Mesothelial cell of epicardium (in vitro differentiated cells): ENCODE data around the gene SLC2A5. TPM values are rescaled to one million over a fixed set of nuclear protein-coding genes. Genes with fewer than 3 reads are reported as not detected.

ENCODE experiments used
- DNase-seq, 2 experiments: peaks; one replicate each; pipeline ENCODE4 v3.0.0; 2021; ENCODE audit warnings: low spot score in 2 of 2; ENCODE audit not compliant: unreplicated experiment in 2 of 2
- H3K27ac Mint-ChIP-seq: 2 replicates; pipeline ENCODE4 v1.8.0; 2021; ENCODE audit warnings: mixed read lengths
- H3K27me3 Mint-ChIP-seq: 2 replicates; pipeline ENCODE4 v1.8.0; 2021; ENCODE audit warnings: low read depth, mixed read lengths
- H3K36me3 Mint-ChIP-seq: 2 replicates; pipeline ENCODE4 v1.8.0; 2021; ENCODE audit warnings: mixed read lengths
- H3K4me1 Mint-ChIP-seq: 2 replicates; pipeline ENCODE4 v1.8.0; 2021; ENCODE audit warnings: mixed read lengths
- H3K4me3 Mint-ChIP-seq: 2 replicates; pipeline ENCODE4 v1.8.0; 2021; ENCODE audit warnings: mild to moderate bottlenecking, moderate library complexity, mixed read lengths
- H3K9me3 Mint-ChIP-seq: 2 replicates; pipeline ENCODE4 v1.8.0; 2021; ENCODE audit warnings: mixed read lengths
- total RNA-seq: library from RNA; stranded (reverse); gene quantifications from 3 replicates; pipeline ENCODE4 v1.2.1, GENCODE V29; 2021
- TF ChIP-seq, protein P1 (sequence below): fragments of 200-600 bp; sonication (generic); IDR thresholded peaks from one replicate; pipeline ENCODE4 v1.5.0; 2021; ENCODE audit warnings: antibody characterized with exemption; ENCODE audit not compliant: unreplicated experiment

Gene SLC2A5
- total RNA-seq, 1 donor from 2014 or later, result 0.13 TPM

DNA sequence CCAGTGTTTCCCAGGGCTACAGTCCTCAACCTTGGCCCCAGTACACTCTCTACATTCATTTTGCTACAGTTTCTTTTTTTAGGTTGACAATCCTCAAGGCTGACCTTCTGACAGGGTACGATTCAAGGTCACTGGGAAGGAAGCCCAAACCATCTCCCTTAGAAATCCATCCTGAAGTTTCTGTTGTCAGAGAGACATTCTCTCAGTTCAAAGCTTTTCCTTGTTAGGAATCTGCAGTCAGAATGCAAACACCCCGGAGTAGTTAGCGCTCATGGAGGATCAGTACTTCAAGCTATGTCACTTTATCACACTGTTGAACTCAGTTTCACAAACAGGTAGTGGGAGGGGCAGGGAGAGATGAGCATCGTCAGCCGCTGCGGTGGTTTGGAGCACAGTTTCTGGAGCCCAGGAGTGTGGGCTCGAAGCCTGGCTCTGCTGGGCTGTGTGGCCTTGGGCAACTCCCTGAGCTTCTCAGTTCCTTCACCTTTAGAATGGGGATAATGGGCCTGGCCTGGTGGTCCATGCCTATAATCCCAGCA lies 4.2 kb downstream of the SLC2A5 start:
- H3K27ac Mint-ChIP-seq, result peak overlapping the region; percentile 4
- H3K4me3 Mint-ChIP-seq, result no peak overlapping the region
- no peaks in the 10 kb centered on the region for H3K36me3 Mint-ChIP-seq
- no peaks in the 10 kb centered on the region for H3K27me3 Mint-ChIP-seq
- H3K9me3 Mint-ChIP-seq, result no peaks in the 10 kb centered on the region
- peaks cover 17% of the 10 kb centered on the region for H3K4me1 Mint-ChIP-seq
- TF ChIP-seq, protein P1, sequence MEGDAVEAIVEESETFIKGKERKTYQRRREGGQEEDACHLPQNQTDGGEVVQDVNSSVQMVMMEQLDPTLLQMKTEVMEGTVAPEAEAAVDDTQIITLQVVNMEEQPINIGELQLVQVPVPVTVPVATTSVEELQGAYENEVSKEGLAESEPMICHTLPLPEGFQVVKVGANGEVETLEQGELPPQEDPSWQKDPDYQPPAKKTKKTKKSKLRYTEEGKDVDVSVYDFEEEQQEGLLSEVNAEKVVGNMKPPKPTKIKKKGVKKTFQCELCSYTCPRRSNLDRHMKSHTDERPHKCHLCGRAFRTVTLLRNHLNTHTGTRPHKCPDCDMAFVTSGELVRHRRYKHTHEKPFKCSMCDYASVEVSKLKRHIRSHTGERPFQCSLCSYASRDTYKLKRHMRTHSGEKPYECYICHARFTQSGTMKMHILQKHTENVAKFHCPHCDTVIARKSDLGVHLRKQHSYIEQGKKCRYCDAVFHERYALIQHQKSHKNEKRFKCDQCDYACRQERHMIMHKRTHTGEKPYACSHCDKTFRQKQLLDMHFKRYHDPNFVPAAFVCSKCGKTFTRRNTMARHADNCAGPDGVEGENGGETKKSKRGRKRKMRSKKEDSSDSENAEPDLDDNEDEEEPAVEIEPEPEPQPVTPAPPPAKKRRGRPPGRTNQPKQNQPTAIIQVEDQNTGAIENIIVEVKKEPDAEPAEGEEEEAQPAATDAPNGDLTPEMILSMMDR, result no peak
- DNase-seq, result no peak

GRCh38 chr1:9062846-9063245 lies 6.6 kb downstream of the SLC2A5 start:
- no peaks in the 10 kb centered on the region for H3K9me3 Mint-ChIP-seq

DNA sequence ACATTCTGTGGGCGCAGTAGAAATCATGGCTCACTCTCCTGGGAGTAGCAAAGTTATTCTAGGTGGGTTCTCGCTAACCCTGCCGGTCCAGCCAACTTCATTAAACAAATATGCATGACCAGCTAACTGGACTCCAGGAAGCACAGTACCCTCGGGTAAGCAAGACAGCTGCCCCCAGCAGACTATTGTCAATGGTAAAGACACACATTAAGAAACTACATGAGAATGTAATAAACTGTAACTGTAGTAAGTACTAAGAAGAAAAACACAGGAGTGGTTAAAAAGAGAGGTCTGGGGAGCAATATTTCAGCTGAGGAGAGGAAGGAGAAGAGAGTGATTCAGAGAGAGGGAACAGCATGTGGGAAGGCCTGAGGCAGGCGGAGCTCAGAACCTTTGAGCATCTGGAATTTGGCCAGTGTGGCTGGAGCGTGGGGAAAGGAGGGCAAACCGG lies 7.4 kb downstream of the SLC2A5 start:
- H3K9me3 Mint-ChIP-seq, result no peaks in the 10 kb centered on the region
- H3K4me3 Mint-ChIP-seq, result no peak overlapping the region
- DNase-seq, result no peak
- H3K36me3 Mint-ChIP-seq, result no peaks in the 10 kb centered on the region
- no peaks in the 10 kb centered on the region for H3K27me3 Mint-ChIP-seq
- H3K27ac Mint-ChIP-seq, result no peak overlapping the region
- TF ChIP-seq, protein P1, result no peak
- H3K4me1 Mint-ChIP-seq, result peaks cover 10% of the 10 kb centered on the region

More at GRCh38 chr1:9062846-9063245, 6.6 kb downstream of the SLC2A5 start:
- TF ChIP-seq, protein P1, result no peak
- Mint-ChIP-seq H3K4me1 (peaks cover 10% of the 10 kb centered on the region), H3K36me3 (no peaks in the 10 kb centered on the region), H3K27ac (no peak overlapping the region), H3K4me3 (no peak overlapping the region), H3K27me3 (no peaks in the 10 kb centered on the region)
- no peak for DNase-seq

- Mint-ChIP-seq H3K9me3 (no peaks in the 10 kb centered on the region), H3K27me3 (no peaks in the 10 kb centered on the region), H3K27ac (no peak overlapping the region), H3K36me3 (no peaks in the 10 kb centered on the region), H3K4me1 (peaks cover 10% of the 10 kb centered on the region), H3K4me3 (no peak overlapping the region)
- DNase-seq, result no peak
- TF ChIP-seq, protein P1, result no peak
These were observed 8.0 kb downstream of the SLC2A5 start for GRCh38 chr1:9061252-9061960.

DNA sequence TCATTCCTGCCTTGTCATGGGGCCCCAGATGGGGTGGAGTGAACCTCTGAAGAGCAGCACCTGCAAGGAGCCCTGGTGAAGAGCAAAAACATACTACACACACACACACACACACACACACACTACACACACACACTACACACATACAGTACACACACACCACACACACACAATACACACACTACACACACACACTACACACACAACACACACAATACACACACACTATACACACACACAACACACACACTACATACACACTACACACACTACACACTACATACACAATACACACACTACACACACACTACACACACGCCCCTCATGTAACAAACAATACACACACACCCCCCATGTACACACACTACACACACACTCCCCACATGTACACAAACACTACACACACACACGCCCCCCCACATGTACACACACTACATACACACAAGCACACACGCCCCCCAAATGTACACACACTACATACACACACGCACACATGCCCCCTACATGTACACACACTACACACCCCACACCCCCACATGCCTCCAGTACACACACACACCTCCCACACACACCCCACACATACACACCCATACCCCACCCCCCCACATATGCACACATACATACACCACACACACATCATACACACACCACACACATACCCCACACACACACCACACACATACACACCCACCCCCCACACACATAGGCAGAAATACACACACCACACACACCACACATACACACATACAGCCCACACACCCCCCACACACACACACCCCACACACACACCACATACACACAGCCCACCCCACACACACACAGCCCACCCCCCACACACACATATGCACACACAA lies 9.3 kb downstream of the SLC2A5 start:
- Mint-ChIP-seq H3K36me3 (no peaks in the 10 kb centered on the region), H3K4me1 (peaks cover 8% of the 10 kb centered on the region), H3K9me3 (no peaks in the 10 kb centered on the region), H3K27ac (no peak overlapping the region), H3K4me3 (no peak overlapping the region), H3K27me3 (no peaks in the 10 kb centered on the region)
- TF ChIP-seq, protein P1, result no peak
- DNase-seq, result no peak
